HTR-8/SVneo (cell line): ENCODE measurements around the gene EHBP1L1.

Experiments used
- DNase-seq: peaks from one replicate; pipeline ENCODE4 v3.0.0; 2011; ENCODE audit warnings: low spot score, mixed read lengths; ENCODE audit not compliant: insufficient read length
- FAIRE-seq: peaks from 2 replicates; lab custom pipeline; 2011; peaks lifted over from hg19 to GRCh38; lab: Jason Lieb, UNC

The EHBP1L1 gene

GRCh38 chr11:65575568-65576231 is at the start of gene EHBP1L1:
TSS of gene EHBP1L1 (plus strand) at chr11:65576053. CDS start at chr11:65576303, 250 bp downstream.
- FAIRE-seq = peak; percentile 60
- DNase-seq = peak; percentile 70

- no peak for DNase-seq
- FAIRE-seq = no peak
These were observed 49.1 kb upstream of the EHBP1L1 start for GRCh38 chr11:65526744-65527143.

GRCh38 chr11:65528819-65529350 is 47.0 kb upstream of the EHBP1L1 start:
- peak; percentile 54 for FAIRE-seq

GRCh38 chr11:65529475-65530156 is 46.2 kb upstream of the EHBP1L1 start:
- FAIRE-seq (no peak), DNase-seq (no peak)

More at GRCh38 chr11:65528819-65529350, 47.0 kb upstream of the EHBP1L1 start:
- no peak for DNase-seq

GRCh38 chr11:65530157-65530496 is 45.7 kb upstream of the EHBP1L1 start:
- no peak for DNase-seq
- FAIRE-seq = peak; percentile 60

GRCh38 chr11:65532388-65533064 is 43.3 kb upstream of the EHBP1L1 start:
- DNase-seq = no peak
- peak; percentile 76 for FAIRE-seq

- DNase-seq (no peak), FAIRE-seq (no peak)
These were observed 40.8 kb upstream of the EHBP1L1 start for GRCh38 chr11:65535102-65535501.

GRCh38 chr11:65536412-65537295 is 39.2 kb upstream of the EHBP1L1 start:
- FAIRE-seq (peak; percentile 83), DNase-seq (no peak)

GRCh38 chr11:65537296-65537597 is 38.6 kb upstream of the EHBP1L1 start:
- DNase-seq = no peak
- no peak for FAIRE-seq

GRCh38 chr11:65537620-65538231 is 38.1 kb upstream of the EHBP1L1 start:
- FAIRE-seq (no peak), DNase-seq (no peak)

- FAIRE-seq = no peak
- DNase-seq = no peak
These were observed 37.5 kb upstream of the EHBP1L1 start for GRCh38 chr11:65538232-65538914.

GRCh38 chr11:65538915-65539743 is 36.7 kb upstream of the EHBP1L1 start:
- DNase-seq = no peak
- no peak for FAIRE-seq

GRCh38 chr11:65539744-65540289 is 36.0 kb upstream of the EHBP1L1 start:
- FAIRE-seq = no peak
- DNase-seq = no peak

- DNase-seq (peak; percentile 67), FAIRE-seq (peak; percentile 94)
These were observed 35.4 kb upstream of the EHBP1L1 start for GRCh38 chr11:65540290-65541092.

- FAIRE-seq = peak; percentile 33
- no peak for DNase-seq
These were observed 34.5 kb upstream of the EHBP1L1 start for GRCh38 chr11:65541093-65541982.

- FAIRE-seq = no peak
- no peak for DNase-seq
These were observed 33.0 kb upstream of the EHBP1L1 start for GRCh38 chr11:65542738-65543390.
